SK-N-SH treated with all-trans-retinoic acid at 6 μM for 48 hours (cell line): ENCODE measurements around the gene IGF1.

Experiments
- ISL1 ChIP-seq: fragments of 250-450 bp; sonication (Bioruptor Pico); IDR thresholded peaks from 2 replicates; pipeline ENCODE4 v2.1.2; 2022; ENCODE audit warnings: mild to moderate bottlenecking, moderate library complexity
- POU6F1 ChIP-seq: fragments of 250-450 bp; sonication (Bioruptor Pico); IDR thresholded peaks from 2 replicates; pipeline ENCODE4 v1.8.0; 2021; ENCODE audit warnings: low read depth, mild to moderate bottlenecking, moderate library complexity, borderline replicate concordance
- SNAI2 ChIP-seq: fragments of 250-450 bp; sonication (Bioruptor Pico); IDR thresholded peaks from 2 replicates; pipeline ENCODE4 v1.5.0; 2020; ENCODE audit warnings: mild to moderate bottlenecking, moderate library complexity
- TSHZ2 ChIP-seq: fragments of 250-450 bp; sonication (Bioruptor Pico); IDR thresholded peaks from 2 replicates; pipeline ENCODE4 v1.5.0; 2020; ENCODE audit warnings: mild to moderate bottlenecking, moderate library complexity
- ZFP3 ChIP-seq: fragments of 250-450 bp; sonication (Bioruptor Pico); IDR thresholded peaks from 2 replicates; pipeline ENCODE4 v1.5.0; 2020; ENCODE audit warnings: mild to moderate bottlenecking, moderate library complexity

DNA sequence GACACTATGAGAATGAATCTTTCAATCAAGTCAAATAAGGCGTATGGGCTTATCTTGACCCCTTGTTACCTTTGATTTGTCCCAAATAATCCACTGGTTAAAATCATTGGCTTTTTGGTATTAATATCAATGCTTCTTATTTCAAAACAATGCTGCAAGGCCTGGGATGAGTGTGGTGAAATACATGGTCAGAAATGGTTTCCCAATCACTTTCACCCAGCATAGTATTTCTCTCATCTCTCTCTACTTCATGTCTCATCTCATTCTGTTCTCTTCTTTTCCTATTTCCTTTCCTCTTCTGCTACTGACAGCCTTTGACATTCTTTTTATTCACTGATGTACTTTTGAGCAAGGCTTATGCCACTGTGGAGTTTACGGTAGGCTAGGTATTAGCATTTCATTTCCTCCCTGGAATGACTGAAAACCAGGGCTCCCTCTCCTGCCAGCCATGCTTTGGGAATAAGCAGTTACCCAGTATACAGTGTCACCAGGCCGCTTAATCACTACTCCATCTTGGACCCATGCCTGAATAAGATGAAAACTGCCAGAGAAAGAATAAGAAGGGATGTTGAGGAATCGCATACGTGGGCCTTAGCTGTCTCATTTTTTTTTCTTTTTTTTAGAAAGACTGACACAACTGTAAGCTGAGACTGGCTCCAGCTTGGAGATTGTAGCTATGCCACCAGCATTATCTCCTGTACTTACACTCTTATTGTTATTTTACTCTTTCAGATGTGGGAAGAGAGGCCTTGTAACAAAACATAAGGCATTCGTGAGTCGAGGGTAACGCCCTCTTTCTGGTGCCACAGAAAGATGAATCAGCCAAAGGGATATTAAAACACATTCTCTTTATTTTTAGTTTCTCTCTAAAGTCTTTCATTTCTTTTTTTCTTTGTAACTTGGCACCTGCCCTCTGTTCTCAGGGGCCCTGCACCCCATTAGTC is 53.5 kb downstream of the IGF1 start:
- TF ChIP-seq SNAI2 (CRISPR knock-in tag) (no peak), POU6F1 (CRISPR knock-in tag) (no peak), TSHZ2 (CRISPR knock-in tag) (no peak), ZFP3 (CRISPR knock-in tag) (no peak), ISL1 (CRISPR knock-in tag) (no peak)
